Transverse colon (tissue), 4 donors: ENCODE results near the gene PDE3B.

Experiments
- POLR2AphosphoS5 ChIP-seq, 3 donors: sonication (generic); formaldehyde crosslinking; IDR thresholded peaks; one replicate each; pipeline ENCODE4 v1.6.1; 2016; ENCODE audit warnings: antibody characterized with exemption in 3 of 3
- TF ChIP-seq, protein P1 (sequence below), 5 experiments: fragments of 200-600 bp in 3 of 5; fragments of 450-650 bp in 2 of 5; sonication (generic) in 3 of 5; IDR thresholded peaks; 1 replicate in 2 of 5; 2 replicates in 3 of 5; pipeline ENCODE4 v1.5.1; 2016 to 2017; ENCODE audit warnings: antibody characterized with exemption in 5 of 5, inconsistent platforms in 3 of 5, mild to moderate bottlenecking in 2 of 5, moderate library complexity in 1 of 5

- TF ChIP-seq, protein P1, sequence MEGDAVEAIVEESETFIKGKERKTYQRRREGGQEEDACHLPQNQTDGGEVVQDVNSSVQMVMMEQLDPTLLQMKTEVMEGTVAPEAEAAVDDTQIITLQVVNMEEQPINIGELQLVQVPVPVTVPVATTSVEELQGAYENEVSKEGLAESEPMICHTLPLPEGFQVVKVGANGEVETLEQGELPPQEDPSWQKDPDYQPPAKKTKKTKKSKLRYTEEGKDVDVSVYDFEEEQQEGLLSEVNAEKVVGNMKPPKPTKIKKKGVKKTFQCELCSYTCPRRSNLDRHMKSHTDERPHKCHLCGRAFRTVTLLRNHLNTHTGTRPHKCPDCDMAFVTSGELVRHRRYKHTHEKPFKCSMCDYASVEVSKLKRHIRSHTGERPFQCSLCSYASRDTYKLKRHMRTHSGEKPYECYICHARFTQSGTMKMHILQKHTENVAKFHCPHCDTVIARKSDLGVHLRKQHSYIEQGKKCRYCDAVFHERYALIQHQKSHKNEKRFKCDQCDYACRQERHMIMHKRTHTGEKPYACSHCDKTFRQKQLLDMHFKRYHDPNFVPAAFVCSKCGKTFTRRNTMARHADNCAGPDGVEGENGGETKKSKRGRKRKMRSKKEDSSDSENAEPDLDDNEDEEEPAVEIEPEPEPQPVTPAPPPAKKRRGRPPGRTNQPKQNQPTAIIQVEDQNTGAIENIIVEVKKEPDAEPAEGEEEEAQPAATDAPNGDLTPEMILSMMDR (IDR thresholded peaks at IDR 0.05): no peak
- TF ChIP-seq POLR2AphosphoS5 (IDR thresholded peaks at IDR 0.05): peak in 1 of 3 donors; percentile 12
Observed at GRCh38 chr11:14634813-14635212, 8.8 kb upstream of the PDE3B start.
